ENCODE results near the gene CUL4A. TPM values are rescaled to one million over a fixed set of nuclear protein-coding genes. Genes with fewer than 3 reads are reported as not detected.
A peak's percentile ranks its signal among the peaks of the same experiment; 100 is the strongest.

CUL4A gene
- total RNA-seq, 2 experiments from 2014 or later, result 54.6 to 56.6 TPM

DNA sequence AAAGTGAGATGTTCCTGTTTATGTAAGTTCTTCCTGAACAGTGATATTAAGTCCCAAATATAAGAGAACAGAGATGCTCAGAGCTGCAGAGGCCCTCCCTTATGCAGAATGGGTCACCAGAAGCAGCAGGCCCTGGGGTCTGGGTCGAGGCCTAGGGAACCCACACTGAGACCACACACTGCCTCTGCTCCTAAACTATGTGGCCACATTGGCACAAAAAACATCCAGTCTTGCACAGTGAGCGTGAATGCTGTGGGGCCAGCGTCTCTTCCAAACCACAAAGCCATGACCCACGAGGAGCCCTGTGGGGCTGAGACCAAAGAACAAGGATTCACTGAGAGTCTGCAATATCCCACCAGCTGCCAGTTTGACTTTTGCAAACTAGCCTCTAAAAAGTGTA, 27.4 kb upstream of the CUL4A start:
- Histone ChIP-seq H3K27me3 (ENCODE audit: control insufficient read depth in 1 of 2, insufficient read depth in 2 of 2, low read length in 2 of 2) (no peaks in the 10 kb centered on the region), H3K36me3 (ENCODE audit: insufficient read depth, low read length) (peaks cover 69% of the 10 kb centered on the region), H3K4me1 (ENCODE audit: insufficient read depth, low read length) (peaks cover 71% of the 10 kb centered on the region), H3K9me3 (ENCODE audit: control insufficient read depth in 1 of 2, insufficient read depth in 1 of 2, low read length in 2 of 2) (peaks cover 0 to 6% of the 10 kb centered on the region in 2 experiments), H3K4me3 (ENCODE audit: low read length) (no peak overlapping the region), H3K27ac (ENCODE audit: low read depth in 1 of 2, low read length in 2 of 2) (peak overlapping the region in 1 of 2 donors; percentile 3)
- DNase-seq, result no peak
- intact Hi-C loops (cut with DNase I, micrococcal nuclease), result no loop called here
- no peak for TF ChIP-seq CTCF (IDR thresholded peaks at IDR 0.05)
- ChIA-PET CTCF (no interaction called here), POLR2A (interaction anchor here (0.9 to 1.3 kb wide), 3 partner anchors 17 to 29 kb away, joined by 3 read pairs; partner anchors contain the start of gene CUL4A)
- no peaks in the 10 kb centered on the region for H3K27me3 Mint-ChIP-seq
- peaks cover 83% of the 10 kb centered on the region for H3K36me3 Mint-ChIP-seq (ENCODE audit: low read depth)
- H3K27ac Mint-ChIP-seq, result no peak overlapping the region
- peaks cover 53% of the 10 kb centered on the region for H3K4me1 Mint-ChIP-seq (ENCODE audit: low read depth)
- no peak overlapping the region for H3K4me3 Mint-ChIP-seq
- H3K9me3 Mint-ChIP-seq, result no peaks in the 10 kb centered on the region
- ATAC-seq (ENCODE audit: poor library complexity), result no peak

DNA sequence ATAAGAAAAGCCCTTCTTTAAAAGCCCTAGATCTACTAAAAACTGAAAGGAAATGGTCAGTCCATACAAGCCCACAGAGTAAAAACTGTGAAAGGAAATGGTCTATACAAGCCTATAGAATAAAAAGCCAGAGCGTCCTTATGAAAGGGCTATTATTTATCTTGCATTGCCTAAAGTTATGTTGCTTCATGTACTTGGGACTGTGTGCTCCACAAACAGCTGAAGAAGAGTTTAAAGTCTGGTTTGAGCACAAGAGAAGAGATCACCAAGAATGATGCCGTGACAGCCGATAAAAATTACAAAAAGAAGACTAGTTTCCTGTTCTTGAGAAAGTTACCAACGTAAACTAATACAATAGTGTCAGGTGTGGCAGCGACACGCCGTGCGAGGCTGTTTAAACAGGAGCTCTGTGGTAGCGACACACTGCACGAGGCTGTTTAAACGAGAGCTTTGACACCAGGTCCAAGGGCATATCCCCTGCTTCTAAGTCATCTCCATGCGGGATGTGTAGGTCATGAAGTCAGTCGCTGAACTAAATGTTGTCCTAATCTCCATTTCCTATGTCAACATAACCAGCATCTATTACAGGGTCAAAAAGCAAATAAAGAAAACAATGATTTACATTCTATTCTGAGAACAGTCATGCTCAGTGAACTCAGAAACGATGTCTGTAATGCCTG, 25.8 kb upstream of the CUL4A start:
- Mint-ChIP-seq H3K27ac (peak overlapping the region; percentile 74), H3K4me3 (peak overlapping the region; percentile 42), H3K9me3 (no peaks in the 10 kb centered on the region), H3K4me1 (ENCODE audit: low read depth) (peaks cover 56% of the 10 kb centered on the region), H3K27me3 (no peaks in the 10 kb centered on the region), H3K36me3 (ENCODE audit: low read depth) (peaks cover 84% of the 10 kb centered on the region)
- peaks cover 67% of the 10 kb centered on the region for H3K36me3 ChIP-seq (ENCODE audit: insufficient read depth, low read length)
- H3K9me3 ChIP-seq (ENCODE audit: control insufficient read depth in 1 of 2, insufficient read depth in 1 of 2, low read length in 2 of 2), result peaks cover 0 to 6% of the 10 kb centered on the region in 2 experiments
- H3K4me3 ChIP-seq (ENCODE audit: low read length), result no peak overlapping the region
- H3K4me1 ChIP-seq (ENCODE audit: insufficient read depth, low read length), result peaks cover 60% of the 10 kb centered on the region
- CTCF ChIA-PET, result no interaction called here
- no peak for TF ChIP-seq CTCF (IDR thresholded peaks at IDR 0.05)
- ATAC-seq (ENCODE audit: poor library complexity) (no peak), DNase-seq (peak in 3 of 14 experiments; percentile 11 to 31 (median 26))
- intact Hi-C loops (cut with DNase I, micrococcal nuclease), result no loop called here
- H3K27ac ChIP-seq (ENCODE audit: low read depth in 1 of 2, low read length in 2 of 2), result peak overlapping the region in 1 of 2 donors; percentile 6
- H3K27me3 ChIP-seq (ENCODE audit: control insufficient read depth in 1 of 2, insufficient read depth in 2 of 2, low read length in 2 of 2), result no peaks in the 10 kb centered on the region
- POLR2A ChIA-PET, result interaction anchor here (0.9 to 1.1 kb wide), 2 partner anchors 20 to 26 kb away, joined by 3 to 6 read pairs; partner anchors contain the start of gene CUL4A

- Mint-ChIP-seq H3K9me3 (no peaks in the 10 kb centered on the region), H3K4me1 (ENCODE audit: low read depth) (peaks cover 50% of the 10 kb centered on the region), H3K4me3 (peak overlapping the region; percentile 86), H3K36me3 (ENCODE audit: low read depth) (peaks cover 83% of the 10 kb centered on the region), H3K27ac (peak overlapping the region; percentile 85), H3K27me3 (no peaks in the 10 kb centered on the region)
- no peak for TF ChIP-seq CTCF (IDR thresholded peaks at IDR 0.05)
- Histone ChIP-seq H3K27me3 (ENCODE audit: control insufficient read depth in 1 of 2, insufficient read depth in 2 of 2, low read length in 2 of 2) (no peaks in the 10 kb centered on the region), H3K9me3 (ENCODE audit: control insufficient read depth in 1 of 2, insufficient read depth in 1 of 2, low read length in 2 of 2) (peaks cover 0 to 2% of the 10 kb centered on the region in 2 experiments), H3K27ac (ENCODE audit: low read depth in 1 of 2, low read length in 2 of 2) (peak overlapping the region in 1 of 2 donors; percentile 9), H3K4me1 (ENCODE audit: insufficient read depth, low read length) (peaks cover 48% of the 10 kb centered on the region), H3K36me3 (ENCODE audit: insufficient read depth, low read length) (peaks cover 65% of the 10 kb centered on the region), H3K4me3 (ENCODE audit: low read length) (peak overlapping the region; percentile 33)
- POLR2A ChIA-PET, result interaction anchor here (1.1 to 3.3 kb wide), 3 partner anchors 9 to 25 kb away, joined by 3 to 25 read pairs (median 7); partner anchors contain the start of genes CUL4A and PCID2
- ATAC-seq (ENCODE audit: poor library complexity) (peak; percentile 79), DNase-seq (peak in 9 of 14 experiments; percentile 15 to 69 (median 41))
- CTCF ChIA-PET, result interaction anchor here (1.6 kb wide), 2 partner anchors 12 to 25 kb away, joined by 3 read pairs; partner anchors contain the start of gene CUL4A
- intact Hi-C loops (cut with DNase I, micrococcal nuclease), result no loop called here
Measured at GRCh38 chr13:113184568-113185440, 24.6 kb upstream of the CUL4A start.
